ENCODE measurements around the gene MRPL36.

DNA sequence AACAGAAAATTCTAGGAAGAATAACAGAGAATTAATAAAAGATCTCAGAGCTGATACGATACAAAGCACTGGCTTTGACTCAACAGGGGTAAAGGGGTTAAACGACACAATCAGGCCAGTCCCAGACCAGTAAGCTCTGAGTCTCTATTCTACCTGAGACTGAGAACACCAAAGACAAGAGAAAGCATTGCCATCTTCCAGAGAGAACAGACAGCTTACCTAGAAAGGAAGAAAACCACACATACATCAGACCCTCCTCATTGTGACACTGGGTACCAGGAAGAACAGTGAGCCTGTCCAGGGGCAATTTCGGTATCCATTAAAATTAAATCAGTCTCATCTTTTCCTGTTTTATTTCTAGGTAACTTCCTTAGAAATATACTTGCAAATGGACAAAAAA is 41.1 kb downstream of the MRPL36 start:
- TF ChIP-seq, protein P1, sequence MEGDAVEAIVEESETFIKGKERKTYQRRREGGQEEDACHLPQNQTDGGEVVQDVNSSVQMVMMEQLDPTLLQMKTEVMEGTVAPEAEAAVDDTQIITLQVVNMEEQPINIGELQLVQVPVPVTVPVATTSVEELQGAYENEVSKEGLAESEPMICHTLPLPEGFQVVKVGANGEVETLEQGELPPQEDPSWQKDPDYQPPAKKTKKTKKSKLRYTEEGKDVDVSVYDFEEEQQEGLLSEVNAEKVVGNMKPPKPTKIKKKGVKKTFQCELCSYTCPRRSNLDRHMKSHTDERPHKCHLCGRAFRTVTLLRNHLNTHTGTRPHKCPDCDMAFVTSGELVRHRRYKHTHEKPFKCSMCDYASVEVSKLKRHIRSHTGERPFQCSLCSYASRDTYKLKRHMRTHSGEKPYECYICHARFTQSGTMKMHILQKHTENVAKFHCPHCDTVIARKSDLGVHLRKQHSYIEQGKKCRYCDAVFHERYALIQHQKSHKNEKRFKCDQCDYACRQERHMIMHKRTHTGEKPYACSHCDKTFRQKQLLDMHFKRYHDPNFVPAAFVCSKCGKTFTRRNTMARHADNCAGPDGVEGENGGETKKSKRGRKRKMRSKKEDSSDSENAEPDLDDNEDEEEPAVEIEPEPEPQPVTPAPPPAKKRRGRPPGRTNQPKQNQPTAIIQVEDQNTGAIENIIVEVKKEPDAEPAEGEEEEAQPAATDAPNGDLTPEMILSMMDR (IDR thresholded peaks at IDR 0.05), result no peak
- TF ChIP-seq POLR2A (IDR thresholded peaks at IDR 0.05; ENCODE audit: low read depth) (no peak), EP300 (IDR thresholded peaks at IDR 0.05) (no peak), POLR2AphosphoS5 (IDR thresholded peaks at IDR 0.05) (no peak)

Measured in esophagus muscularis mucosa (tissue), 4 donors.